GM19035 (cell line): ENCODE data around the gene NYNRIN.

Experiments
- ATAC-seq: cut with Tn5 transposase; IDR thresholded peaks from one replicate; pipeline ENCODE4 v1.9.1; 2021; ENCODE audit not compliant: unreplicated experiment

NYNRIN gene

DNA sequence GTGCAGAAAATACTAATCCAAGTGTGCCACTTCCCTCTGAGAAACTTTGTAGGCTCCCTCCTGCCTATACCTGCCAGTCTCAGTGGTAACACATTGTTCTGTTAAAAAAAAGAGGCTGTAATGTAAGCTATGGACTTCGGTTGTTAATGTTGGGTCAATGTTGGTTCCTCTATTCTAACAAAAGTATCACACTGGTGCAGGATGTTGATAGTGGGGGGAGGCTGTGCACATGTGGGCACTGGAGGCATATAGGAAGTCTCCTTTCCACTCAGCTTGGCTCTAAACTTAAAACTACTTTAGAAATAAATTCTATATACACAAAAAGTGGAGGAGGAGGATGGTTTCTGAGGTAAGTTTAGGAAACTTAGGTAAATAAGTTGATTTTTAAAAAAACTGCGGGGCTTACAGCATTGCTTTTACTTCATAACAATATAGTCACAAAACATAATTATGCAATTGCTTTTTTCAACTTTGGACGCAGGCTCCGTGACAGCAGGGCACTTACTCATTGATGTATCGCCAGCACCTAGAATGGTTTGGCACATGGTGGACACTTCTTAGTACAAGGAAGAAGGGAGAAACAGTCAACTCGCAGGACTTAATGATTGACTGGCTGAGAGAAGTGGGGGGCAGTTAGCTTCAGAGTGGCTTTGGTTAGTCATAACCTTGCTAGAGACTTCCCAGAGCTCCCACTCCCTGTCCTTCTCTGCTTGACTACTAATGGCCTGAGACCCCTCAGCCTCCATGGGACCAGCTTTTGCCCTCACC, 7.9 kb upstream of the NYNRIN start:
- no peak for ATAC-seq

DNA sequence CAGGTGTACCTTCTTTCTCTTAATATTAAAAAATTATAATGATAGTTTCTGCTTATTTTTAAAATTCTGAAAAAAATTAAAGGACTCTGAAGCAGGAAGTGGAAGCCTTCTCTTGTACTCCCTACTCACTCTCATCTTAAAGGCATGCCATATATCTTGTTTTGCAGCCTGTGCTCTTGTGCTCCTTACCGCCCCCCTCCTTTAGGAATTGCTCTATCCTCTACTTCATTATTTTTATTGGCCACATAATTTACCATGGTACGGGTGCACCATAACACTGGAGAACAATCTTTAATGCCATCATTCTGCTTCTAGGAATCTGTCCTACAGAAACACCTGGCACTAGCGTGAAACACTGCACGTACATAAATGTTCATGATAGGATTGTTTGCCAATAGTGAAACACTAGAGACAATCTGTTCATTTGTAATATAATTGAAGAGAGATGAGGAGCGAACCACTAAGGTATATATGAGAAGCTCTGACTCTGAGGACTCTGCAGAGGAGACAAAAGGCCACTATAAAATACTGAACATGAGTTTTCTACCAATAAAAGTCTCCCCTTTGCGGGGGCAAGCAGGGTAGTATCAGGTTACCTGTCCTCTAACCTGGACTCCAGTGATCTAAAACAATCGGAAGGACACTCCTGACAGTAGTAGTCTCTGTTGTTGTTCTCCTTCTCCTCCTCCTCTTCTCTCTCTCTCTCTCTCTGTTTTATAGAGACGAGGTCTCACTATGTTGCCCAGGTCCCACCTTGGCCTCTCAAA, 6.3 kb upstream of the NYNRIN start:
- ATAC-seq = no peak

DNA sequence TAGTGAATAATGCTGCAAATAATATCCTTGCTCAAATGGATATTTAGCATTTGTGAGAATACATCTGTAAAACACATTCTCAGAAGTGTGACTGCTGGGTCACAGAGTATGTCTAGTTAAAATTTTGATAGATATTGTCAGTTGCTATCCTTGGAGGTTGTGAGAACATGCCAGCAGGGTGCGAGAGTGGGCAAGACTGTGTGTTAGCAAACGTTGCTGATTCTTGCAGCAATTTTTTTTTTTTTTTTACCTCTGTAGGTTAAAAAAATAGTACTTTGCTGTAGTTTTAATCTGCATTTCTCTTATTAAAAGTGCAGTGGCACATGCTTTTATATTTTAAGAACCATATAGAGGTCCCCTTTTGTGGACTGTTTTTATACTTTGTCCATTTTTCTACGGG, 4.5 kb upstream of the NYNRIN start:
- ATAC-seq = no peak

DNA sequence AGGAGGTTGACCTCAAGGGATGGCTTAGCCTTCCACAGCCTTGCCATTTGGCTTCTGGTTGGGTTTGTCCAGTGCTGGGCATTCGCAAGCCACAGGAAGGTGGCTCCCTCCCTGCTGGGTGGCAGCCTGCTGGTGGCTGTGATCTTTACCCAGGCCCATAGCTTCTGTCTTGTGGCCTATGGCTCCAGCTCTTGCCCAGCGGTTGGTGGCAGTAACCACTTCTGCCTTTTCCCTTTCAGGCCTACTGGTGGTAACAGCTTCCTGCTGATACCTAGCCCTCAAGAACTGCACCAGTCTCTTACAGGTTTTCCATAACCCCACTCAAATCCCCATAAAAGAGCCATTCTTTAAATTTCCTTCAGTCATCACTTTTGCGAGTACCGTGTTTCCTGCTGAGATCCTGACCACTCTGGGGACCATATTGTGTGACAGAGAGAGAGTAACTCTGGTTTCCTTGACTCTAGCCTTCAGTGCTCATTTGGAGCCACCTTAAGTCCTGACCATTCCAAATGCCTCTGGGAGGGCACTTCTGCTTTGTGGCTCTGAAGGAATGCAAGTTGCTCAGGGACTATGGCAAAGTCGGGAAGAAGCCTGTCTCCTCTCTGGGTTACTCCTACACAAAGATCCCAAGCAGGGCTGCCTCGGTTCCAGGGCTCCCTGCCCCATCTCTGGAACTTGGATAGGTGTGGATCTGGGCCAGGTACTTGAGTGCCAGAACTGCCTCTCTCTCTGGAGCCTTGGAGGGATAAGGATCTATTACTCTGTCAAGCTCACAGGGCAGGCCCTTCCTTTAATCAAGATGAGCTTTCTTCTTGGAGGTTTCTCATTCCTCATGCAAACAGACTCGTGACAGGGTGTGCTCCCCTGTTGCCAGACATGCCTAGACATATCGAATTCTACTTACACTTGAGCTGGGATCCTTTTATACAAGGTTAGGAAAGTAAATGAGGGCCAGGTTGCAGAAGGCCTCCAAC, 2.9 kb upstream of the NYNRIN start:
- no peak for ATAC-seq

DNA sequence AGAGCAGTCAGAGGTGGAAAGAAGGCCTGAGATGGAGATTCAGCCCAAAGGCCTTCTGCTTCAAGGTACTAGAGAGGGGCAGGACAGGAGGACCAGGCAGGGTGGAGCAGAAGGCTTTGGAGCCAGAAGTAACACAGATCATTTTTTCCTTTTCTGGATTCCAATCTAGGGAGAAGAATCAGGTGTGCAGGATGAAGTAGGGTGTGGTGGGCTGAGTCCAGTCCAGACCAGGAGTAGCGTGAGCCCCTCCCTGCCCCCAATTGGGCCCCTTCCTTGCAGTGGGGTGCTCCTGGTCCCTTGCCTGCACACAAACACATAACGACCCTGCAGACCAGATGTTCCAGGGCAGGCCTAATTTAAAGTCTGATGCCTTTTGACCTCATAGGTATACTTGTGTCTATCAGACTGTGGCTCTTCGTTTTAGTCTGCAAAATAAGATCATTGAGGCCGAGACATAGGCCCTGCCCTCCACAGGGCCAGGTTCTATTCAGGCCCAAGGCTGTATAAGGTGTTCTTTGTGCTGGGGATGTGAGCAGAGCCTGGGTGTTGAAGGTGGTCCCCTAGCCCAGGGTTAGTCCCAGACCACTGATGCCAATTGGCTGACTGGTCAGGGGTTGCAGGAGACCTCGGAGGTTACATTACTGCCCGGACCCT, 1.0 kb upstream of the NYNRIN start:
- no peak for ATAC-seq

DNA sequence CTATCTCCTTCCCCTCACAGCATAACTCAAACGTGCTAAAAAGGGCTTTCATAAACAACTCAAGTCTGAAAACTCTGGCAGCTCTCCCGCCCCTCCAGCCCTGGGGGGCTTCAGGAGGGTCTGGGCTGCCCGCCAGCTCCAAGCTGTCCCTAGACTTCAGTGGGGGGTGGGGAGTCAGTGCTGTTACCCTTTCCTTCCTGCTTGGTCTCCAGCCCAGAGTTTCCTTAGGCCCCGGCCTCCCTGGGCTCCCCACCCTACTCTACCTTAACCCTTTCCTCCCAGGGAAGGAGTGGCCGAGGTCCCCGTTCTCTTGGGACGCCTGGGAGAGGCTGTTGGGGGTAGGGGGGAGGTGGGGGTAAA, 530 bp upstream of the NYNRIN start:
- ATAC-seq = no peak

DNA sequence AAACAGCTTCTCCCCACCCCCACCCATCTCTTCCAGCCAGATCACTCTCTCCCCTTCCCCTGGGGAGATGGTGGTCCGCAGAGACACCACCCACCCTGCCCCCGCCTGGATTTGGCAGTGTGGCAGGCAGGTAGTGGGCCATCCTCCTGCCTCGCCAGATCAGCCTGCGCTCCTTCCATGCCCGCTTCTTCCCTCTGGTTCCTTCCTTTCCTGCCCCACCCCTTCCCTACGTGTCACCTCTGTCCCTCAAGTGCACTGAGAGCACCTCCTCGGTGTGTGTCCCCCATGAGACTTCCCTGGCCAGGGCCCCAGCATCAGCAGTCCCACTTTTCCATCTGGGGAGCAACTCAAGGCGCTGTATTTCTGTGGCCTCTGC, 632 bp downstream of the NYNRIN start:
- no peak for ATAC-seq

DNA sequence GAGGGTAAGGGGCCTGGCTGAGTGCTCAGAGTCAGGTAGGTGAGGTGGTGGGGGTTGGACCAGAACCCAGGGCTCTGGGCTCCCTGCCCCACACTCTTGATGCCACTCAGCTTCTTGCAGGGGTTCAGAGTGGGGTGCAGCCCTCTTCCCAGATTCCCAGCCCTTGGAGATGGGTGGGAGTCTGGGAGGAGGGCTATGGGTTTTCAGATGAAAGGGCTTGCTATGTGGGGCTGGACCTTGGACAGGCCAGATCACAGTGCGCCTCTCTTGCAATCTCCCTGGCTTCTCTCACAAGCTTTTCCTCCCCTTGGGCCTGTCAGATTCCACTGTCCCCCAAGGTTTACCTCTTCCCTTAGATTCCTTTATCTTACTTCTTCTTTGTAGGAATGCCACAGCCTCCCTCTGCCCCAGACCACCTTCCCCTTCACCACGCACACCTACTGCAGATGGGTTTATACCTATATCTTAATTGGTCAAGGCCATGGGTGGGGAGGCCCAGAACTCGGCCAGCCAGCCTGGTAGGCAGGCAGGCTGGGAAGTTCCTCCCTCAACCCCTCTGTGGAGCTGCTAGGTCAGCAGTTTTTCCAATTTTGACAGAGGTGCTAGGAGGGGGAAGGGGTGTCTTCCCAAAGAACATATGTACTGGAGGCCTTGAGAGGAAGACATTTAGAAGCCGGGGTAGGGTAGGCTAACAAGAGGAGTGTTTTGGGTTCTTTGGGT, 1.4 kb downstream of the NYNRIN start:
- no peak for ATAC-seq

DNA sequence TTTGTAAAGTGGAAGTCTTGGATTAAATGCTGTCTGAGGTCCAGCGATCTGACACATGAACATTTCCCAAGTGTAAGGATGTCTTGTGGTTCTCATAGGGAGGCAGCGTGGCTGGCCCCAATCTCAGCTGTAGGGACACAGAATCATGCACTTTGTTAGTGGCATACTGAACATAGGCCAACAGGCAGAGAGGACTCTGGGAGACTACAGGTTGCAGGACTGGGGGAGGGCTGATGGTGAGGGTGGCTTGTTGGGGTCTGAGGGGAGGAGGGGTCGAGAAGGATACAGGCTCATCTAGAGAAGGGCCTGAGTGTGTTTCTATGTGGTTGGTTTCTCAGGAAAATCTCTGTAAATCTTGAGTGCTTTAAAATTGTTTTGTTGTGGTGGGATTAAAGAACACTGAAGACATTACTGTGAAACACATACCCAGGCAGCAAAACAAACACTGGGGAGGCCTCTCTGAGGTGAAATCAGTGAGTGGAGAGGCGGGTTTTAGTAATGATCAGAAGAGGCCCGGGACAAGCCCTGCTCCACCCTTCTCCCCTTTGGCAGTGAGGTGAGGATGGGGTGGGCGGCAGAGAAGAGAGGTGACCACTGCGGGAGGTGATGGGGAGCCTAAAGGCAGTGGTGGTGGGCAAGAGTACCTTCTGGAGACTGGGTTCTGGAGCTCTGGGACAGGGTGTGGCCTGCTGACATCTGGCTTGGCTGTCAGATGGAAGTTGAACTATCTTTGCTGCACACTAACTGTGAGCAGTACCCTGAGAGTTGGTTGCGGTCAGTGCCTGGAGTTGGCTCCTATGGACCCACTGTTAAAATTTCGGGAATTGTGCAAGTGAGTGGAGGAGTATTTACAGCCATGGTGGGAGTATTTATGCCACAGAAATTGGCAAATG, 3.3 kb downstream of the NYNRIN start:
- no peak for ATAC-seq

DNA sequence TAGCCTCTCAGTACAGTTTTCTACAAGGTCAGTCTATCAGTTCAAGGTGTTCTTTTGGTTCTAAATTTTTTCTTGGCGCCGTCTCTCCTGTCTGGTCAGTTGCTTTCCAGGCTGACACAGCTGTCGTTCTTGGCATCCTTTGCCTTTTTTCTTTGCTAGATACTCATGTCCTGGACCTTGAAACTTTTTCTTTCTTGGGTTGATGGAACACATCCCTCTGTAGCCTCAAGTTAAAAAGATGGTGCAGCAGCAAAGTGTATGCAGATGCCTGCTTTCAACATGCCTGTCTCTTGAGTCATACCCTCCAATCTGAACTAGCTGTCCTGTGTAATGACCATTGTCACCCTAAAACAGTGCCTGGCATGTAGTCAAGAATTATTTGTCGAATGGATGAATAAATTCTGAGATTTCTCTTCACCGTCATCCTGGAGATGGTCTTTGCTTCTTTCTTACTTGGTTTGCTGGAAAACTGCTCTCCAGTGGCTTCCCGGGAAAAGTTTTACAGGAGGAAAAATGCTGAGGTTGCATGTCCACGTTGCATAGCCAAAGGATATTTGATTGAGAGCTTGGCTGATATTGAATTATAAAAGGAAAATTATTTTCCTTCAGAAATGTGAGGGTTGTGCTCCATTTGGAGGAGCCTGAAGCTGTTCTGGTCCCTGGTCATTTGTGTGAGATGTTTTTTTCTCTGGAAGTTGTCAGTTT, 4.6 kb downstream of the NYNRIN start:
- ATAC-seq = no peak

DNA sequence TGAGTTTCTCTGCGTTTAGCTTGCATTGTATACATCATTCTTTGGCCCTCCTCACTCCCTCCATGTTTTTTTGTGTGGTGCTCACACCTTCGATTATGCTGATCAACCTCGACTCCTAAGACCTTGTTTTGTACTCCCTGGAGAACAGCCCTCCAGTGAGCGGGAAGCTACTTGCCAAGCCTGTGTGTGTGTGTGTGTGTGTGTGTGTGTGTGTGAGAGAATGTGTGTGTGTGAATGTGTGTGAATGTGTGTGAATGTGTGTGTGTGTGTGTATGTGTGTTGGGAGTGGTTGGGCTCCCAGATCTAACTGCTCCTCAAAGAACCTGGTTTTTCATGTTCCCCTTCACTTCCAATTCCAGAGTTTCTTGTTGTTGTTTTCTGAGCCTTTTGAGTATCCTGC, 6.0 kb downstream of the NYNRIN start:
- ATAC-seq = no peak

DNA sequence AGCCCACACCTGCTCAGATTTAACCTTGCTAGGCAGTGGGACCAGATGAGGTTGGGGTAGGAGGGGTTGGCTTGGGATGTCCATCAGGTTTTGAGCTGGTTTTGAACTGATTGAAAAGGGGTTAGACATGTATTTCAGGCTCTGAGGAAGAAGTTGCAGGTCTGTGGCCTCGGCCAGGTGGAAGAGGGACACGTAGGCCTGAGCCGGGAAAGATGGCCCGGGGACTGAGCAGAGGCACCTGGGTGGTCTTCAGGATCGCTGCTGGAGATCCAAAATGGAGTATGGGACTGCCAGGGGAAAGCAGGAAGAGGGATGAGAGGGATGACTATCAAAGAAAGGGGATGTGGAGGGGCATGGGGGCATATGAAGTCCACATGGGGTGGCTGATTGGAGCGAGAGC, 7.6 kb downstream of the NYNRIN start:
- ATAC-seq = no peak

DNA sequence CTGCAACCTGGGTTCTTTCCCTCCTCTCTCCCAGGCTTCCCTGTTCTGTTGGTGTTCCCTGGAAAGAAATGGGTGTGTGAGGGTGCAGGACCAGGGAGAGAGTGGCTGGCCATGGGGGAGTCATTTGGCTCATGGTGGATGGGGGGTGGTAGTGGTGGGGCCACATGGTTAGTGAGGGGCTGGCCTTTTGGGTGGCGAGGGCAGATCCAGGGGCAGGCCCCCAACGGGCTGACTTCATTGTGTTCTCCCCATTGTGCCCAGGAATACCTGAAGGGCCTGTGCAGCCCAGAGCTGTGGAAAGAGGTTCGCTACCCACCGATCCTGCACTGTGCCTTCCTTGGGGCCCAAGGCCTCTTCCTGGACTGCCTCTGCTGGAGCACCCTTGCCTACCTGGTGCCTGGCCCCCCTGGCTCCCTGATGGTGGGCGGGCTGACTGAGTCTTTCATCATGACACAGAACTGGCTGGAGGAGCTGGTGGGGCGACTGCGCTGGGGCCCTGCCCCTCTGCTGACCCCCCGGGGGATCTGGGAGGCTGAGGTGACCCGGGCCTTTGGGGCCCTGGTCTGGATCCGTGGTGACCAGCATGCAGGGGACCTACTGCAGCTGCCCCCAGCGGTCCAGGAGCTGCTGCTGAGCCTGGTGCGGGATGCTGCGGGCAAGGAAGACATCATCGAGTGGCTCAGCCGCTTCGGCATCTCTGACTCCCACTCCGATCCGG, 9.0 kb downstream of the NYNRIN start:
- ATAC-seq = no peak

DNA sequence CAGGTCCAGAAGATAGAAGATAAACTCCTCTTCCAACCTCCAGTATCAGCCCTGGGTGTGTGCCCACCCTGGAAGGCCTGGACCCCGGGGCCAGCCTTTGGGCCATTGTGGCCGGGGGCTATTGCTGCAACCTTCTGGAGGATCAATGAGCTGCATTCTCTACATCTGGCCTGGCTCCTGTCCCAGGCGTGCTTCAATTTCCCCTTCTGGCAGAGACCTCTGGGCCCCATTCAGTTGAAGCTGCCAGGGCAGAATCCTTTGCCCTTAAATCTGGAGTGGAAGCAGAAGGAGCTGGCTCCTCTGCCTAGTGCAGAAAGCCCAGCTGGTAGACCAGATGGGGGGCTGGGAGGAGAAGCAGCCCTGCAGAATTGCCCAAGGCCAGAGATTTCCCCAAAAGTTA, 10.0 kb downstream of the NYNRIN start:
- no peak for ATAC-seq

DNA sequence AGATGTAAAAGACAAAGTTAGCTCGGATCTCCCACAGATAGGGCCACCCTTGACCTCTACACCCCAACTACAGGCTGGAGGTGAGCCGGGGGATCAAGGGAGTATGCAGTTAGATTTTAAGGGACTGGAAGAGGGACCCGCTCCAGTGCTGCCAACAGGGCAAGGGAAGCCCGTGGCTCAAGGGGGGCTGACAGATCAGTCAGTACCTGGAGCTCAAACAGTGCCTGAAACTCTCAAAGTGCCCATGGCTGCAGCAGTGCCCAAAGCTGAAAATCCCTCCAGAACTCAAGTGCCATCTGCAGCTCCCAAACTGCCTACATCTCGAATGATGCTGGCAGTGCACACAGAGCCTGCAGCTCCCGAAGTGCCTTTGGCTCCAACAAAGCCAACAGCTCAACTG, 10.4 kb downstream of the NYNRIN start:
- no peak for ATAC-seq

DNA sequence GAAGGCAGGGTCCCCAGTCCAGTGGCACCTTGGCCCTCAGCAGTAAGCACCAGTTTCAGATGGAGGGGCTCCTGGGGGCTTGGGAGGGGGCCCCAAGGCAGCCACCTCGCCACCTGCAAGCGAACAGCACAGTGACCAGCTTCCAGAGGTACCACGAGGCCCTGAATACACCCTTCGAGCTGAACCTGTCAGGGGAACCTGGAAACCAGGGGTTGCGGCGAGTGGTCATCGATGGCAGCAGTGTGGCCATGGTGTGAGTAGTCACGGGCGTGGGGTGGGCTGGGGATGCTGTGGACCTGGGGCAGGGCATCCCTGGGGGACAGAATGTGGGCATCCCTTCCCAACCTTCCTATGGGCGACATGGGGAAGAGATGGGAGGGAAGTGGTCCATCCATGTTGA, 11.2 kb downstream of the NYNRIN start:
- no peak for ATAC-seq

DNA sequence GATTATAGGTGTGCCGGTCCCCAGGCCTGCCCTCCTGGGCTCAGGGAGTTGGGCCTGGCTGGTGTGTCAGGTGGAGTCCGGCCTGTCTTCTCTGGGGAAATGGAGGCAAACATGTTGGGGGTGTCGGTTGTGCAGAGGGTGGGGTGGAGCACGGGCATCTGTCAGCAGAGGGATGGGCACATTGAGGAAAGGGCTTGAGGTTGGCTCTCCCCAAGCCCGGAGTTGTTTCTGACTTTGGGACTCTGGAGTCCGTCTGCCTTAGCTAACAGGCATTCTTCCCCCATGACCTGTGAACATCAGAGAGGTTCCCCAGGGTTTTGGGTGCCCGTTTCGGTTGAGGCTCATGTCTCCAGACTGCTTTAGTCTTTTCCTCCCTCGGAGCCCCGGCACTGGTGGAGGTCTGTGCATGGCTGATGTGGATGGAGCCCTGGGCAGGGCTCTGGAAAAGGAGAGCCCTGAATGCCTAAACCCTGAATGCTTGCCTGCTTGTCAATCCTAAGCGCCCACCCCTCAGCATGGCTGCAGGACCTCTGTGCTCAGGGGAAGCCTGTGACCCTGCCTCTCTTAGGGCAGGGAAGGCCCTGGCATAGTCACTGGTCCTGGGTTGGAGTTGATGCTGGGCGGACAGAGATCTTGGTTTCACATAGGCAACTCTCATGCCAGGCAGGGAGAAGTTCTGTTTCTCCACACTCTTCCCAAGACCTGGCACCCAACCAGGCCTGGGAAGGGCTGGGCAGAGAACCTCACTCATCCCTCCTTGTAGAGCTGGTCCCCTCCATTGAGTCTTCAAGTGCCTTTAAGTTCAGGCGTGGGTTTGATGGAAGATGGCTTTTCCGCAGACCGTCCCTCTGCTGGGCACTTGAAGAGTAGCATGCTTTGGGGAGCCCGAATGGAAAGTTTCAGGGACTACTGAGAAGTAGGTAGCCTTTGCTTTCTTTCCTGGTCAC, 12.9 kb downstream of the NYNRIN start:
- no peak for ATAC-seq
